ENCODE data around the gene NAXD.
"Not testable (repeated sequence)": the region's sequence is repeated elsewhere in the genome, so short reads cannot be mapped to it uniquely, and the experiment has no call there.

NAXD gene

GRCh38 chr13:110597041-110597689 lies 18.2 kb upstream of the NAXD start:
- DNase-seq, result no peak

GRCh38 chr13:110600261-110600819 lies 15.0 kb upstream of the NAXD start:
- no peak for DNase-seq

- no peak for DNase-seq
Measured at GRCh38 chr13:110600980-110601379, 14.4 kb upstream of the NAXD start.

GRCh38 chr13:110605132-110605531 lies 10.2 kb upstream of the NAXD start:
- no peak for DNase-seq

- not testable (repeated sequence) for DNase-seq
Measured at GRCh38 chr13:110606281-110606680, 9.1 kb upstream of the NAXD start.

GRCh38 chr13:110607675-110608224 lies 7.6 kb upstream of the NAXD start:
- no peak for DNase-seq

GRCh38 chr13:110610955-110611595 lies 4.3 kb upstream of the NAXD start:
- DNase-seq, result no peak

- DNase-seq, result no peak
Measured at GRCh38 chr13:110615005-110615321, 382 bp upstream of the NAXD start.

- DNase-seq, result no peak
Measured at GRCh38 chr13:110616103-110617101, 1.1 kb downstream of the NAXD start.

GRCh38 chr13:110617321-110618072 lies 2.2 kb downstream of the NAXD start:
- DNase-seq, result no peak

GRCh38 chr13:110618167-110618566 lies 2.8 kb downstream of the NAXD start:
- DNase-seq, result no peak

- DNase-seq, result no peak
Measured at GRCh38 chr13:110618780-110619179, 3.4 kb downstream of the NAXD start.

- DNase-seq, result no peak
Measured at GRCh38 chr13:110620596-110620995, 5.3 kb downstream of the NAXD start.

- no peak for DNase-seq
Measured at GRCh38 chr13:110624766-110625756, 9.7 kb downstream of the NAXD start.

- DNase-seq, result no peak
Measured at GRCh38 chr13:110625771-110626321, 10.5 kb downstream of the NAXD start.

- DNase-seq, result no peak
Measured at GRCh38 chr13:110626521-110626920, 11.2 kb downstream of the NAXD start.

GRCh38 chr13:110627351-110627750 lies 12.0 kb downstream of the NAXD start:
- DNase-seq, result no peak

- DNase-seq, result no peak
Measured at GRCh38 chr13:110627761-110628476, 12.6 kb downstream of the NAXD start.

GRCh38 chr13:110628477-110628793 lies 13.1 kb downstream of the NAXD start:
- DNase-seq, result no peak

All from NCI-H2171 (cell line).